Fibroblast of pulmonary artery (primary cell): ENCODE data around the gene TRIM22.

Source experiments
- DNase-seq: peaks from one replicate; pipeline ENCODE4 v3.0.0-alpha.2; 2010; ENCODE audit warnings: low read depth
- H3K4me3 ChIP-seq: replicated peaks from 2 replicates; pipeline ENCODE4 v1.5.1; 2011; ENCODE audit warnings: low read depth, mild to moderate bottlenecking, control low read depth, low read length, moderate library complexity
- CTCF ChIP-seq: IDR thresholded peaks from 2 replicates; pipeline ENCODE4 v1.5.1; 2011; ENCODE audit warnings: mild to moderate bottlenecking, control low read depth, low read length, inconsistent platforms; ENCODE audit errors: missing control alignments

TRIM22 gene

GRCh38 chr11:5726351-5726750 lies 36.8 kb downstream of the TRIM22 start:
- no peak for DNase-seq
- TF ChIP-seq CTCF = no peak
- no peak overlapping the region for H3K4me3 ChIP-seq

GRCh38 chr11:5727691-5728090 lies 38.1 kb downstream of the TRIM22 start:
- no peak overlapping the region for H3K4me3 ChIP-seq
- no peak for TF ChIP-seq CTCF
- no peak for DNase-seq

GRCh38 chr11:5736396-5736795 lies 46.8 kb downstream of the TRIM22 start, which contains the start of gene OR56B1:
Gene OR56B1, plus strand, starts transcription at chr11:5736448. Its CDS starts 69 bp downstream, at chr11:5736517.
- H3K4me3 ChIP-seq = no peak within 1 kb of the TSS
- DNase-seq = no peak
- TF ChIP-seq CTCF = no peak

GRCh38 chr11:5737091-5737490 lies 47.5 kb downstream of the TRIM22 start:
- no peak overlapping the region for H3K4me3 ChIP-seq
- peak; percentile 56 for DNase-seq
- TF ChIP-seq CTCF = no peak

GRCh38 chr11:5737670-5738392 lies 48.2 kb downstream of the TRIM22 start:
- H3K4me3 ChIP-seq = no peak overlapping the region
- no peak for TF ChIP-seq CTCF
- DNase-seq = no peak

- no peak overlapping the region for H3K4me3 ChIP-seq
- DNase-seq = no peak
- TF ChIP-seq CTCF = no peak
Measured at GRCh38 chr11:5738431-5738830, 48.8 kb downstream of the TRIM22 start.

- no peak for DNase-seq
- no peak overlapping the region for H3K4me3 ChIP-seq
- TF ChIP-seq CTCF = no peak
Measured at GRCh38 chr11:5746614-5747013, 57.0 kb downstream of the TRIM22 start.
